ENCODE data around the gene MYLK4.

Gene MYLK4

DNA sequence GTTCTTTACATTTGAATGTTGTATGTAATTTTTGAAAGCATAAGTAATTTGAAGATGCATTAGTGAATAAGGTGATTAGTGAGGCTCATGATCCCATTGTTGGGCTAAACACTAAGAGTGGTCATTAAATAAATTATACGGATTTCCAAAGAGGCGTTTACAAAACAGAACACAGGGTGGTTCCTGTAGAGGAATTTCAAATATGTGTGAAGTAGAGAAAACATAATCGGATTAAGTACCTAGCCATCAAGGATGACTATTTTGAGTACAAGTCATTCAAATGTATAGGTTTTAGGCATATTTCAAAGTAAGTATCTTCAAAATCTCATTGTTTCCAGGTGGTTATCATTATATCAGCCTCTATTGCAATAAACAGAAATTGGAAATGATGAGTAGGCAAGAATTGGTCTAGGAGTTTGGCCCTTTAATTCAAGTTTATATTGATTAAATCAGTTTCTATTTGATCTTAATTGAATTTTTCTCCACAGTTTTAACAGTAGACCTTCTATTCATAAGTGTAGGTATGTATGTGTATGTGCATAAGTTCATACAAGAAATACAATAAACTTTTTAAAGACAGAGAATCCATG, 94.8 kb downstream of the MYLK4 start:
- DNase-seq: no peak

DNA sequence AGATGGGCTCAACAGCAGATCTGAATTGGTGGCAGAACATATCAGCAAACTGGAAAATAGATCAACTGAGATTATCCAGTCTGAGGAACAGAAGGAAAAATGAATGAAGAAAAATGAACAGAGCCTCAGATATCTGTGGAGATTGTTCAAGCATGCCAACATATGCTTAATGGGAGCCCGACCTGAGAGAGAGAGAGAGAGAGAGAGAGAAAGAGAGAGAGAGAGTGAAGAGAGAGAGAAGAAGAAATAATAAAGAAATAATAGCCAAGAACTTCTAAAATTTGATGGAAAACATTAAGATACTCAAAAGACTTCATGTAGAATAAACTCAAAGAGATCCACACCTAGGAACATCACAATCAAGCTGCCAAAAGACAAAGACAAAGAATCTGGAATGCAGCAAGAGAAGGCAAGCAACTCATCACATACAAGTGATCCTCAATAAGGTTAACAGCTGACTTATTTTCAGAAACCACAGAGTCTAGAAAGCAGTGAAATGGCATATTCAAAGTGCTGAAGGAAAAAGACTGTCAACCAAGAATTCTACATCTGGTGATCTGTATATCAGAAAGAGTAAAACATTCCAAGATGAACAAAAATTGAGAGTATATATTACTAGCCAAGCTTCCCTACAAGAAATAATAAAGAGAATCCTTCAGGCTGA, 97.2 kb downstream of the MYLK4 start:
- no peak for DNase-seq

DNA sequence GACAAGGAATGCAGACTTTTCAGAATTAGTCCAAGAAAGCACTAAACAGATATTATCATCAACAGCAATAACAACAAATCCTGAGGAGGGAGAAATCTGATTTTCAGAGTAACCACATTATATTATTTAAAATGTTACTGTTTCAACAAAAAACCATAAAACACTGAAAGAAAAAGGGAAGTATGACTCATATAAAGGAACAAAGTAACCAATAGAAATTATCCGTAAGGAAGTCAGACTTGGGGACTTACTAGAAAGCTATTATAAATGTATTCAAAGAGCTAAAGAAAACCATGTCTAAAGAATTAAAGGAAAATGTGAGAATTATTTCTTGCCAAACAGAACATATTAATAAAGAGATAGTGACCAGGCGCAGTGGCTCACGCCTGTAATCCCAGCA, 98.1 kb downstream of the MYLK4 start:
- no peak for DNase-seq

DNA sequence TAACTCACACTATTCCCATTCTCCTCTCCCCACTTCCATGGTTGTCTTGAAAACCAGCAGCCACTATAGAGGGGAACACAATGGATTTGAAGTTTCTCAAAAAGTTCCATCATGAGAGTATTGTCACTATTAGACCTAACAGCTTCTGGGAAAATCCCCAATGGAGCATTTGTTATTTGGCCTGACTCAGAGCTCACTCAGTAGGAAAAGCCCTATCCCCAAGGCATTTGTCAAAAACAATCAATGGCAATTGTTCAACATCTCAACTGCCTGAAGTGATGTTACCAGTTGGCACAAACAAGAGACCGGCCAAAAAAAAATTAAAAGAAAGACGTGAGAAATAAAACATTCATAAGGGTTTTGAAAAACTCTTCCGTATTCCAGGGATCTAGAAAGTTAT, 98.8 kb downstream of the MYLK4 start:
- DNase-seq: no peak

DNA sequence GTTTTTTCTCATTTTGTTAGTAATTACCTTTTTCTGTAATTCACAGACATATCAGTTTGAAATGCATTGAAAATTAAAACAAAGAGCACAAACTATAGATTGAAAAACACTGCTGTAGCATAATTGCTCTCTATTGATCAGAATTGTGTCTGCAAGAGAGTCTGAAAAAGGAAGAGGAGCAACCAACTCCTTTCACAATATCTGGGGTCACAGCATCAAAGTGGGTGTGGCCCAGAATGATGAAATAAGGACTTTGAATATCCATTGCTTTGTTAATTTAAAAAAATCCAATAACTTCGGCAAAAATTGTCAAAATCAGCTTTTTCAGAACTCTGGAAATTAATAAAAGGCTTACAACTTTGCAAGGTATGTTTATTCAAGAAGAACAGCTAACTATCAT, 99.2 kb downstream of the MYLK4 start:
- no peak for DNase-seq

DNA sequence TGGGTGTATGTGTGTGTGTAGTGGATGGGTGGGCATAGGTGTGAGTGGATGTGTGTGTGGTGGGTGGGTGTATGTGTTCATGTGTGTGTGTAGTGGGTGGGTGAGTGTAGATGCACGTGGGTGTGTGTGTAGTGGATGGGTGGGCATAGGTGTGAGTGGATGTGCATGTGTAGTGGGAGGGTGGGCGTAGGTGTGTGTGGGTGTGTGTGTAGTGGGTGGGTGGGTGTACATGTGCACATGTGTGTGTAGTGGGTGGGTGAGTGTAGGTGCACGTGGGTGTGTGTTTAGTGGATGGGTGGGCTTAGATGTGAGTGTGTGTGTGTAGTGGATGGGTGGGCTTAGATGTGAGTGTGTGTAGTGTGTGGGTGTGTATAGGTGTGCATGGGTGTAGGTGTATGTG, 104.4 kb downstream of the MYLK4 start:
- no peak for DNase-seq

DNA sequence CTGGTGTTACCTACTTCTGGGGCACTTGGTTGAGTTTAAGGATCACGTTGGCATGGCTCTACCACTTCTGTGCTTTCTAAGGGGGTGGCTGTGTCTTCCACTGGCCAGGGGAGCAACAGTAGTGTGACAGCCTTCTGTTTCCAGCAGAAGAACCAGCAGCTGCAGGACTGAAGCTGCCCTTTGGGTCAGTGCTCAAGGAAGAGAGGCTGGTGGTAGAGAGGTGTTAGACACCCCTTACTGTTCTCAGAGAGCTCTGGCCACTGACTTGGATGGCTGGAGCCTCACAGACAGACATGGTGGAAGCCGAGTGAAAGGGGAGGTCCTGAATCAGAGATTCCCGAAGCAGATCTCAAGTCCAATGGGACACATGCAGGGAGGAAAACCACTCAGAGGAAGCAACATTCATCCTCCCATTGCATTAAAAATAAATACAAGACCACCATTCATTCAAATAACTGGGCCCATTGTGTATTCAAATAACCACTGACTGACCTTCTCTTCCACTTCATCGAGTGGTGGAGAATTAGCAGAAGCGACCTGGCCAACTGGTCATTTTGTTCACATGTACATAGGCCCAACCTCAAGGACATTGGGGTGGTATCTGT, 106.7 kb downstream of the MYLK4 start:
- DNase-seq: no peak

DNA sequence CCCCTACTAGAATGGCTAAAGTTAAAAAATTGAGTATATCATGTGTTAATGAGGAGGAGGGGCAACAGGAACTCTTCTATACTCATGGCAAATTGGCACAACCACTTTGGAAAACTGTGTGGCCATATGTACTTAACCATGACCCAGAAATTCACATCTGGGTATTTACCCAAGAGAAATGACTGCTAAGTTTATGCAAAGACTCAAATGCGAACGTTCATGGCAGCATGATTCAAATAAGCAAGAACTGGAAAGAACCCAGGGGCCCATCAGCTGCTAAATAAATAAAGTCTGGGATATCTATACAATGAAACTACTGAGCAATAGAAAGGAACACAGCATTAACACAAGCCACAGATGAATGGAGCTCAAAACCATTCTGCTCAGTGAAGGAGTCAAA, 107.6 kb downstream of the MYLK4 start:
- no peak for DNase-seq

DNA sequence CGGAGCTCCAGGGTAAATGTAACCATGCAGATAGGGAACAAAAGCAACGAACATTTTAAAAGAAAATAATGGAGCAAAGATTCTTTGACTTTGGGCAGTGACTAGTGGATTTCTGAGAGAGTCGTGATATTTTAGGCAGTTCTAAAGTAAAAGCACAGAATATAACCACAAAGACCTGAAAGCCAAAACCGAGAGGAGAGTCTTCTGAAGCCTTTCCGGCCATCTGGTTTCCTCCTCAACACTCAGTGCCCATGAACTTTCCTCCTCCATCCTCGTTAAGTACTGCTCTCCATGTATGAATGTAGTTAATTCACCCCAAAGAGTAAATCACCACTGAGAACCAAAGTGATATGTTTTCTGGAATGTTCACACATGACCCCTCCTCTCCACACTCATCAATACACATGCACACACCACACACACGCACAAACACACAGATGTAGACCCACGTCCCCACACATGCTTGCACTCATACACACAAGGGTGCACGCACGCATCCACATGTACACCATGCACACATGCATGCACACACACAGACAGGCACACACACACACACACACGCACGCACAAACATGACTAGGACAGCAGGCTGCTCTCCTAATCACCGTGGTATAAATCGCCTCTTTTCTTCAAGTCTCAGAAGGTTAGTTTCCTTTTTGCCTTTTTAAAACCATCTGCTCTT, 109.5 kb downstream of the MYLK4 start:
- DNase-seq: no peak

DNA sequence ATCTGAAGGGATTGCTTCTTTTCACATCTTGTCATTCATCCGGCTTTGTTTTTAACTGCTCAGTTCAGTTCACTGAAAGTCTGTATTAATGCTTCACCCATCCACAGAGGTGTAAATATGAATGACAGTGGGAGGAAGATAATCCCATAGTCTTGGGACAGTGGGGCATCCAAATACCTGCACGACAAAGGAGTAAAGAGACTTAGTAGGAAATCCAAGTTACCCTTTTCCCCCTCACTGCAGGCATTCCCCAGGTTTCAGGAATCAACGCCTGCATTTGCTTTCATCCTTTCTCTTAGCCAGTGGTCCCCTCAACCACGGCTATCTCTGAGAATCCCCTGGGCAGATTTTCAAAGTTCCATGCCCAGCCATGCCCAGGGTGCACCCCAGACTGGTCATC, 110.2 kb downstream of the MYLK4 start:
- DNase-seq: no peak

DNA sequence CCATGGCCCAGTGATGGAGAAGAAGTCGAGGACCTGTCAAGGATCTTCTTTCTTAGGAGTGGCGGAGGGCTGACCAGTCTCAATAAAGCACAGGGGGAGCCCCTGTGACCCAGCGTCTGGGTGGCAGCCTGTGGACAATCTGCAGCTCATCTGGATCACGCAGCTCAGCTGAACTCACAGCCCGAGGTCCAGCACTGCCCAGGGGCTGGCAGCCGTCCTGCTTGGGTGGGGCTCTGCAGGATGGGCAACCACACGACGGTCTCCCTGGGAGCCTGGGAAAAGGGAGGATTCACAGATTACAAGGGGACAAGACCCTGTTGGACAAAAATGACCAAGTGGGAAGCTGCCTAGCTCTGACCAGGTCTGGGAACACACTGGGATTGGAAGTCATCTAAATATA, 110.8 kb downstream of the MYLK4 start:
- no peak for DNase-seq

DNA sequence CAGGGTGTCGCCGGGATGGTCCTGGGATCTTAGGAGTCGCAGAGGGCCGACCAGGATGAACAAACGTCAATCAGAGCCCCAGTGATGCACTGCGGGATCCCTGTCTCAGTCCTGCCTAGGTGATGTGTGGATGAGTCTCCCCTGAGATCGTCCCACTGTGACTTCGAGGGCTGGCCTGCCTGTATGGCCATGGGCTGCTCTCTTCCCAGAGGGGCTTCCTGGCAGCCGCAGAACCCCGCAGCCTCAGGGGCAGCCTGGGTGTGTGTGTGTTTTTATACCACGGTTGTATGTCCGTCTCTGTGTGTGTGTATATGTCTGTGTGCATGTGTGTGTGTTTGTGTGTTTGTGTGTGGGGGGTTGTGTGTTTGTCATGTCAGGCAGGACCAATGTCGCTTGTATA, 111.6 kb downstream of the MYLK4 start:
- no peak for DNase-seq

DNA sequence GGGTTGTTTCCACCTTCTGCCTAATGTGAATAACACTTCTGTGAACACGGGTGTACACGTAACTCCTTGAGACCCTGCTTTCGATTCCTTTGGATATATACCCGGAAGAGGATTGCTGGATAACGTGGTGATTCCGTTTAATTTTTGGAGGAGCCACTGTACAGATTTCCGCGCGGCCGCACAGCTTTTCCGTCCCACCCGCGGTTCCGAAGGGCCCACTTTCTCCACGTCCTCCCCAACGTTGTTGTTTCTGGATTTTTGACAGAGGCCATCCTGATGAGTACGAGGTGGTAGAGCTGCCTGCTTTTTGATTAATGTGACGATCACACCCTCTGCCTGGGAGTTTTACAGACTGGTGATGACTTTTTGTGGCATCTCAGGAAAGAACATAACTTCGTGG, 114.0 kb downstream of the MYLK4 start:
- no peak for DNase-seq

DNA sequence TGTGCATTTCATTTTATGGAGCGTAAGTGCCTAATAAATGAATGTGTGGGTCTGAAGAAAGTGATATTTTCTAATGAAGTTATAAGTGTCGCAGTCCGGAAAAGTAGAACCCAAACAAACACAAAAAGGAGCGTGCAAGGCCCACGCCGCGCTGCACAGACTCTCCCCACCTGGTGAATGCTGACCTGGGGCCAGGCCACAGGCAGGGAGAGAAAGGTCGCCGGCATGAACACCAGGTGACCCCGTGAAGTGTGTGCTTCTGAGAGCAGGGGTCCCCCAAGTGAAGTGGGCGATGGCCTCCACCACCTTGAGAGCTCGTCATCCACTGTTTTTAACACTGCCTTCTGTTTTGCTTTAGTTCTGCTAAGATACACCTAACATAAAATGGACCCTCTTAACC, 114.8 kb downstream of the MYLK4 start:
- DNase-seq: no peak

DNA sequence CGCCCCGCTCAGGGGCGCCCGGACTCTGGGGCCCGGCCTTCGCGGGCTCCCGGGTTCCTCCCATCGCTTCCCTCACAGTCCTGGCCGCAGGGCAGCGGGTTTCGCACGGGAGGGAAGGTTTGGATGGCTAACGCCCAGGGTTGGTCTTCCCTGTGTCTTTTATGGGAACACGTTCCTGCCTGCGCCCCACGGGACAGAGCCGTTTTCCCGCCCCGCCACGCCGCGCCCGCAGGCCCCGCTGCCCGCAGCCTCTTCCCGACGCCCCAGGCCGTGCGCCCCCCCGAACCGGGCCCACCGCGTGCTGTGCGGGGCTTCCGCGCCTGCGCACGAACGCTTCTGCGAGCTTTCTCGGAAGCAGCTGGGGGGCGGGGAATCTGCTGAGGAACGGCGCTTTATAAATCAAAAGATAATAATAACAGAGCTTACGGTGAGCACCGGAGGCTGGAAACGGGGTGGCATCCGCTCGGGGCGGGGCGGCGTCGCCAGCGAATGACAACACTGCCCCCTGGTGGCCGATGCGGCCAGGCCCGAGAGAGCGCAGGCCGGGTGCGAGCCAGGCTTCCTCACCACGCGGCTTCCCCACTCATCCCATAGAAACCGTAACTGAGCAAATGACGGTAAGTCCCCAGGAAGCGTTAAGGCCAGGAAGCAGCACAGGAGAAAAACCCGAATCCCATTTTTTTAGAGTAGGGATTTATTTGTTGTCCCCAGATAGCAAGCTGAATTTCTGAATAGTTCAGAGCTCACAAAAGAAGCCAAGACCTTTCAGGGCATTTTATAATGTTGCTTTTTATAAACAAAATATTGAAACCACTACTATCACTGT, 116.4 kb downstream of the MYLK4 start:
- DNase-seq: peak; percentile 76

DNA sequence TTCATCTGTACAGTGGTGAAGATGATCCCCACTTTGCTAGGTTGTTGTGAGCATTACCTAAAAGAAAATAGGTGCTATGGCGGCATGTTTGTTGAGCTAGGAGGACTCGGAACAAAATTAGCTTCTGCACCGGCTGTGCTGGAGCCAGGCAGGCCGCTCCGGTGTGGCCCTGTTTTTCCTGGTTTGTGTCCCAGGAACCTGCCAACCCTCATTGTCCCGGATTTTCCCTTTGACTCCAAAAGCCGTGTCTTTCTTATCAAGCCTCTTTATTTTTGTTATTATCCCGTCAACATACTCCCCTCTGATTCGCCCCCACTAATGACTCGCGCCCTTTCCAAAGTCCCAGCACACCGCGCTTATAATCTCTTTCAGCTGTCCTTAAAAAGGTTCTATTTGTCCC, 117.0 kb downstream of the MYLK4 start:
- DNase-seq: no peak

DNA sequence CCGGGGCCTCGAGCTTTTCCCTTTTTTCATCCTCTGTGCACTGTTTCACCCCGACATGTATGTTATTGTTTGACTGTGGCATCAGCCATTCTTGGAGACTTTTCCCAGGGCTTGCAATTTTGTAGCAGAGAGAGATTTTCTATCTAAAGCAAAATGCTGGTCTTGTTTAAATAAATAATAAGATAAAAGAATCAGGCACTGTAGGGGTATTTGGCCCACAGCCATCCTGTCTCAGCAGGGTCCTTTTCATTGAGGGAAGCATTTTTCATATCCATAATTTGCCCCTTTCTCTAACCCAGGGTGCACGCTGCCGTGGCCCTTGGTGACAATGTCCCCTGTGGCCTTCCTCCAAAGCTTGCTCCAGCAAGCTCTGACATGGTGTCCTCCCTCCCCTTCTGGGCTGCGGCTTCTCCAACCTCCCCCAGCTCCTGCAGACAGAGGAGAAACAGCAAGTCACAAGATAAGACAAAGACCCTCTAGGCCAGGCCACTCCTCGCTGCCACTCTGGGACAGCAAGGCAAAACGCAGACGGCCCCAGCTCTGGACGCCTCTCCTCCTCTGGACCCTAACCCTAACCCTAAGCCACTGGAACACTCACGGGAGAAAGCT, 117.6 kb downstream of the MYLK4 start:
- no peak for DNase-seq

DNA sequence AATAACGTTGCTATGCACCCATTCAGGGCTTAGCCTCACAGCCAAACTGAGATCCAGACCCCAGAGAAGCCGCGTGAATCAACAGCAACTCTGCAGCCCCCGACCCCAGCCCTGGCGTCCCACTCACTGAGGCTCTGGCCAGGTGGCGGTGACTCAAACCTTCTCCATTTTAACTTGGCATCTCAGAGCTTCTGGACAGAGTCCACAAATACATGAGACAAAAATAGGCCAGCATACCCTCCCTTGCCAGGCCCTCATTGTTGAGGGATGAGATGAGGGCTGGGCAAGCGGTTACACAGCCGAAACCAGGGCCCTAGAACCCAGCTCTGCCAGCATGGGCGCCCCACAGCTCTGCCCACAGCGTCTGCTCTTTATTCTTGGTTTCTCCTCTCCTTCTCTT, 118.4 kb downstream of the MYLK4 start:
- DNase-seq: no peak

DNA sequence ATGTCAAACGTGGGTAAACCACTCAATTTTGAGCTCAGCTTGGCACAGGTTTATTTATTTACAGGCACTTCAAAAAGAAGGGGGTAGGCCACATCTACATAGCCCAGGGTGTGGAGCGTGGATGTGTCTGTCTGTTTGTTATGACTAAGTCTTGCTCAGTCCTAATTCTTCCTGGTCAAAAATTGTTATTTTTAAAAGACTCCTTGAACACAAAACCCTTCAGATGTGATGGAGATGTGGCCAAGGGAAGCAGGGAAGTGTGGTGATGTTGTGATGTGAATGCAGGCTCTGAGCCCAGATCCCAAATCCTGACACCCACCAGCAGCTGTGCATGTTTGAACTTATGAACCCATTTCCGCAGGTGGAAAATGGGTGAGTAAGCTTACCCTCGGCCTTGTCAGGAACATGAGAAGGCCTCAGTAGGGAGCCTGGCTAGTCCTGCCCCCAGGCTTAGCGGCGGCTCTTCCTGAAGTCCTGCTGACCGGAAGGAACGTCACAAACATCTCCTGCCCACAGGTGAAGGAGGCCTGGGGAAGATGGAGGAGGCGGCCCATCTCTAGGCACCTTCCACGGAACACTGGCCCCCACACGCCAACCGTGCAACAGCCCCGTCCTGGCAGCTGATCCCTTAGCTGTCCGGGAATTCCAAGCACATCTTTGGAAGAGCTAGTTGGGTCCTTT, 119.7 kb downstream of the MYLK4 start:
- no peak for DNase-seq

DNA sequence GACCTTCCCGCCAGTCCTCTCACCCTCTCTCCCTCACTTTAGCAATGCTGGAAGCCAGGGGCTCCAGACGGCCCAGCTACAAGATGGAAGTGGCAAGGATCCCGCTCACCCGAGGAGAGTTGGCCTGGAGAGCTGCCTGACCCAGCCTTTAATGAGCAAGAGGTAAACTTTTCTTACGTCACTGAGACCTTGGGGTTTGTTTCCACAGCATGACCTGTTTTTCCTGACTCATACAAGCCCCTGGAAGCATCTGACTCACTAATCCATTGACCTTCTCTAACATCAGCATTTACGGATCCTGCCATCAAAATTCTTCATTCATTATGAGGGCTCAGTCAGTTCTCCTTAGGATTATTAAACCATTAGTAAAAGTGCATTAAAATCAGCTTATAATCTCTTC, 120.4 kb downstream of the MYLK4 start:
- DNase-seq: no peak

DNA sequence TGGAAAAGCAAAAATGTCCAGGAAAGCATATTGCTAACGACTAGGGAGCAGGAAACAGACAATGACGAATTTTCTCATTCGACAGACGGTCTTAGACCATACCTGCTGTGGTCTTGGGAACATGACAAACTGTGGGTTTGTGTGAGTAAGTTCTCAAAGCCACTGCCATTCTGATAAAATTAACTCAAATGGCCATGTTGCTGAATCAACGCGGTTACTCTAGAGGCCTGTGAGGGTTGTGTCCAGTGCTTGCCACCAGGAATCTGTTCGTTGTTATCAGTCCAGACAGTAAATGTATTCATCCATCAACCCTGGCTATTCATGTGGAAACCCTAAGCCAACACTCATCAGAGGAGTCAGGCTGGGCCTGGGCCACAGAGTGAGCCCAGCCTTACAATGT, 124.3 kb downstream of the MYLK4 start:
- no peak for DNase-seq

DNA sequence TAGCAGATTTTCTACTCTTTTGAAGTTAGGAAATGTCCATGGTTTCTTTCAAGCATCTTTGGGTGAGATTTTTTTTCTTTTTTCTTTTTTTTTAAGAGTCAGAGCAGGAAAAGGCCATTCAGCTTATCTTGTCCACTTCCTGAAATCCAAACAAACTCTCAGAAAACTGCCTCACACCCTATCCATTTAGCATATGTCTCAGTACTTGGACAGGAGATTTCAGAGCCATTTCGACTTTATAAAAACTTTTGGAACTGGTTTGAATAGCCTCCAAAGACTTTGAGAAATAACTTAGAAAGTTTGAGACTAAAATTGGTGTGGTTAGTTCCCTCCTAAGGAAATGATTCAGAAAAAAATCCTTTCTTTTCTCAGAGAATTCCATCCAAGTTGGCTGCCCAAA, 125.1 kb downstream of the MYLK4 start:
- no peak for DNase-seq
